Measurements from ENCODE around the gene TCF25.
A peak's percentile ranks its signal among the peaks of the same experiment; 100 is the strongest.

The TCF25 gene

GRCh38 chr16:89921131-89921701, 47.8 kb downstream of the TCF25 start:
- no peak for TF ChIP-seq CTCF (IDR thresholded peaks at IDR 0.05; ENCODE audit: low read depth, low read length, missing control alignments)
- no peak for DNase-seq (ENCODE audit: low read depth)
- in situ Hi-C loops (cut with HindIII; ENCODE audit: low sequenced_read_pairs), result no loop called here

GRCh38 chr16:89921702-89922476, 48.5 kb downstream of the TCF25 start:
- no peak for TF ChIP-seq CTCF (IDR thresholded peaks at IDR 0.05; ENCODE audit: low read depth, low read length, missing control alignments)
- peak overlapping the region; percentile 87 for H3K4me3 ChIP-seq (ENCODE audit: low read depth, low read length)
- peak; percentile 80 for DNase-seq (ENCODE audit: low read depth)
- in situ Hi-C loops (cut with HindIII; ENCODE audit: low sequenced_read_pairs), result no loop called here

More at GRCh38 chr16:89921131-89921701, 47.8 kb downstream of the TCF25 start:
- peak overlapping the region; percentile 87 for H3K4me3 ChIP-seq (ENCODE audit: low read depth, low read length)

GRCh38 chr16:89922477-89922883, 49.1 kb downstream of the TCF25 start:
- in situ Hi-C loops (cut with HindIII; ENCODE audit: low sequenced_read_pairs), result no loop called here
- no peak for DNase-seq (ENCODE audit: low read depth)
- H3K4me3 ChIP-seq (ENCODE audit: low read depth, low read length), result peak overlapping the region; percentile 87
- TF ChIP-seq CTCF (IDR thresholded peaks at IDR 0.05; ENCODE audit: low read depth, low read length, missing control alignments), result no peak

- TF ChIP-seq CTCF (IDR thresholded peaks at IDR 0.05; ENCODE audit: low read depth, low read length, missing control alignments), result no peak
- no peak for DNase-seq (ENCODE audit: low read depth)
- in situ Hi-C loops (cut with HindIII; ENCODE audit: low sequenced_read_pairs), result no loop called here
- H3K4me3 ChIP-seq (ENCODE audit: low read depth, low read length), result peak within 1 kb of the TSS; percentile 87
These were observed 49.7 kb downstream of the TCF25 start, which contains the start of gene TUBB3 for GRCh38 chr16:89922884-89923639. Gene TUBB3, plus strand, starts transcription at chr16:89923342. Its CDS starts 60 bp downstream, at chr16:89923402.

- no peak for TF ChIP-seq CTCF (IDR thresholded peaks at IDR 0.05; ENCODE audit: low read depth, low read length, missing control alignments)
- peak overlapping the region; percentile 87 for H3K4me3 ChIP-seq (ENCODE audit: low read depth, low read length)
- DNase-seq (ENCODE audit: low read depth), result no peak
- in situ Hi-C loops (cut with HindIII; ENCODE audit: low sequenced_read_pairs), result no loop called here
These were observed 50.4 kb downstream of the TCF25 start for GRCh38 chr16:89923640-89924296.

Data from astrocyte of the cerebellum (primary cell).